Measurements from ENCODE around the gene RPS15. TPM values are rescaled to one million over a fixed set of nuclear protein-coding genes. Genes with fewer than 3 reads are reported as not detected.

Gene RPS15
- polyA plus RNA-seq, 1 donor (not counting 4 experiments of a cell fraction or from before 2014, with no cell fraction given) = 795 TPM

DNA sequence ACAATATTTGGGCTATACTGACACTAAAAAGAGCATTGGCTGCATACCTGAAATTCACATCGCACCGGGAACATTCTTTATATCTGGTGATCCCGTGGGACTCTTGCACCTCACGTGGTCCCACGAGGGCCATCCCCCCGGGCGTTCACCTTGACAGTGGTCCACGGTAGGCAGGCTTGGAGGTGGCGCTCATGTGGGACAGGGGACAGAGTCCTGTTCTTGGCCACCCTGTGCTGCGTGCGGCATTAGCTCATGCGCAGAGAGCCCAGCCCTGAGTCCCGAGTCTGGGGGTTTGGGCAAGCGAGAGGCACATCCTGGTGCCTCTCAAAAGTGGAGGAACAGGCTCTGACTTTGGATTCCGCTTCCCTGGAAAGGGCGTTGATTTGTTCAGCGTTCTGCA is 44.4 kb upstream of the RPS15 start:
- DNase-seq (ENCODE audit: low read depth, low spot score) = no peak
- Histone ChIP-seq H3K9me3 (ENCODE audit: control insufficient read depth, low read depth, low read length) (no peaks in the 10 kb centered on the region), H3K4me2 (ENCODE audit: control insufficient read depth, extremely low read depth, insufficient read depth, low read depth, low read length) (no peak overlapping the region), H3K79me2 (ENCODE audit: control insufficient read depth, insufficient read depth, low read length) (no peaks in the 10 kb centered on the region), H3K9ac (ENCODE audit: control insufficient read depth, extremely low read depth, insufficient read depth, low read length) (no peak overlapping the region), H3K9me1 (ENCODE audit: control insufficient read depth, extremely low read depth, insufficient read depth, low read length) (no peaks in the 10 kb centered on the region), H3K27ac (ENCODE audit: control insufficient read depth, insufficient read depth, low read length) (no peak overlapping the region), H2AFZ (ENCODE audit: control insufficient read depth, low read length) (no peak overlapping the region), H4K20me1 (ENCODE audit: control insufficient read depth, extremely low read depth, insufficient read depth, low read length) (no peaks in the 10 kb centered on the region), H3K4me1 (ENCODE audit: control insufficient read depth, extremely low read depth, insufficient read depth, low read length) (peaks cover 14% of the 10 kb centered on the region), H3K4me3 (ENCODE audit: control insufficient read depth in 2 of 3, extremely low read depth in 1 of 3, insufficient read depth in 2 of 3, low read depth in 1 of 3, low read length in 3 of 3) (no peak overlapping the region), H3K36me3 (ENCODE audit: control insufficient read depth in 2 of 2, extremely low read depth in 1 of 2, insufficient read depth in 2 of 2, low read length in 2 of 2) (peaks cover 8 to 9% of the 10 kb centered on the region in 2 experiments), H3K27me3 (ENCODE audit: control insufficient read depth, extremely low read depth, insufficient read depth, low read length) (peaks cover 16% of the 10 kb centered on the region)
- no peak for TF ChIP-seq EZH2 (IDR thresholded peaks at IDR 0.05; ENCODE audit: low read length)
- TF ChIP-seq, protein P1, sequence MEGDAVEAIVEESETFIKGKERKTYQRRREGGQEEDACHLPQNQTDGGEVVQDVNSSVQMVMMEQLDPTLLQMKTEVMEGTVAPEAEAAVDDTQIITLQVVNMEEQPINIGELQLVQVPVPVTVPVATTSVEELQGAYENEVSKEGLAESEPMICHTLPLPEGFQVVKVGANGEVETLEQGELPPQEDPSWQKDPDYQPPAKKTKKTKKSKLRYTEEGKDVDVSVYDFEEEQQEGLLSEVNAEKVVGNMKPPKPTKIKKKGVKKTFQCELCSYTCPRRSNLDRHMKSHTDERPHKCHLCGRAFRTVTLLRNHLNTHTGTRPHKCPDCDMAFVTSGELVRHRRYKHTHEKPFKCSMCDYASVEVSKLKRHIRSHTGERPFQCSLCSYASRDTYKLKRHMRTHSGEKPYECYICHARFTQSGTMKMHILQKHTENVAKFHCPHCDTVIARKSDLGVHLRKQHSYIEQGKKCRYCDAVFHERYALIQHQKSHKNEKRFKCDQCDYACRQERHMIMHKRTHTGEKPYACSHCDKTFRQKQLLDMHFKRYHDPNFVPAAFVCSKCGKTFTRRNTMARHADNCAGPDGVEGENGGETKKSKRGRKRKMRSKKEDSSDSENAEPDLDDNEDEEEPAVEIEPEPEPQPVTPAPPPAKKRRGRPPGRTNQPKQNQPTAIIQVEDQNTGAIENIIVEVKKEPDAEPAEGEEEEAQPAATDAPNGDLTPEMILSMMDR (optimal IDR thresholded peaks at IDR 0.05 in 1 of 3, IDR thresholded peaks at IDR 0.05 in 1 of 3, conservative IDR thresholded peaks at IDR 0.05 in 1 of 3; ENCODE audit: extremely low read depth in 1 of 3, insufficient read depth in 2 of 3, low read length in 3 of 3) = no peak
- dilution Hi-C loops (cut with MboI; ENCODE audit: extremely low pct_ligation_motif_present, low sequenced_read_pairs) = no loop called here
- no peak for FAIRE-seq

DNA sequence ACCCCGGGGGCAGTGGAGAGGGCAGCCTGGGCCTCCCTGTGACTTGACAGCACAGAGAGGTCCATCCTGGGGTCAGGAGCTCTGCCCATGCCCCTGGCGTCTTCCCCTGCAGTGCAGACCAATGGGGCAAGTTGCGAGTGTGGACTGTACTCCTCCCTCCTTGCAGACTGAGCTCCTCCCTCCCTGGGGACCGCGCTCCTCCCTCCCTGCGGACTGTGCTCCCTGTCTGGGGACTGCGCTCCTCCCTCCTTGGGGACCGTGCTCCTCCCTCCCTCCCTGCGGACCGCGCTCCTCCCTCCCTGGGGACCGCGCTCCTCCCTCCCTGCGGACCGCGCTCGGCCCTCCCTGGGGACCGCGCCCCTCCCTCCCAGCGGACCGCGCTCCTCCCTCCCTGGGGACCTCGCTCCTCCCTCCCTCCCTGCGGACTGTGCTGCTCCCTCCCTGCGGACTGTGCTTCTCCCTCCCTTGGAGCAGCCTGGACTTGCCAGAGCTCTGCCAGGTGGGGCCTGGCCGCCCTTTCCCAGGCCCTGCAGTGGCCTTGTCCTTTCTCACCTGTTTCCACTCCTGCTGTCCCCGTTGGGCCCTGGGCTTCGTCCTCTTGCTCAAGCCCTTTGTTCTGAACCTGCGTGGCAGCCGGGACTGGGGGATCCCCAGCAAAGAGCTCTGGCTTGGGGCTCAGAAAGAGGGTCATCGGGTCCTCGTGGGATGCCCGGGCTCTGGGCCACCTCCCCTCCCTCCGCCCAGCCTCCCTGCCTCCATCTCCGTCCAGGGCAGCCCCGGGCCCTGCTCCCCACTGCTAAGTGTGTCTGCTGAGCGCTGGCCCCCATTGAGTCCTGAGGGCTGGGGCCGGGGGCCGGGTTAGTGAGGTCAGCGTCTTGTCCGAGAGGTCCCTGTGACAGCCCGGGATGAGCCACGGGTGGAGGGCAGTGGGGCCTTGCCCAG is 43.7 kb upstream of the RPS15 start:
- H3K9ac ChIP-seq (ENCODE audit: control insufficient read depth, extremely low read depth, insufficient read depth, low read length) = no peak overlapping the region
- FAIRE-seq (peak; percentile 26), DNase-seq (ENCODE audit: low read depth, low spot score) (no peak)
- peak overlapping the region; percentile 51 for H3K4me2 ChIP-seq (ENCODE audit: control insufficient read depth, extremely low read depth, insufficient read depth, low read depth, low read length)
- no peak overlapping the region for H3K27ac ChIP-seq (ENCODE audit: control insufficient read depth, insufficient read depth, low read length)
- no peak overlapping the region for H2AFZ ChIP-seq (ENCODE audit: control insufficient read depth, low read length)
- no peaks in the 10 kb centered on the region for H3K9me1 ChIP-seq (ENCODE audit: control insufficient read depth, extremely low read depth, insufficient read depth, low read length)
- peaks cover 3 to 5% of the 10 kb centered on the region in 2 experiments for H3K36me3 ChIP-seq (ENCODE audit: control insufficient read depth in 2 of 2, extremely low read depth in 1 of 2, insufficient read depth in 2 of 2, low read length in 2 of 2)
- H3K27me3 ChIP-seq (ENCODE audit: control insufficient read depth, extremely low read depth, insufficient read depth, low read length) = peaks cover 18% of the 10 kb centered on the region
- no peaks in the 10 kb centered on the region for H3K9me3 ChIP-seq (ENCODE audit: control insufficient read depth, low read depth, low read length)
- H3K4me3 ChIP-seq (ENCODE audit: control insufficient read depth in 2 of 3, extremely low read depth in 1 of 3, insufficient read depth in 2 of 3, low read depth in 1 of 3, low read length in 3 of 3) = no peak overlapping the region
- H3K4me1 ChIP-seq (ENCODE audit: control insufficient read depth, extremely low read depth, insufficient read depth, low read length) = peaks cover 14% of the 10 kb centered on the region
- TF ChIP-seq EZH2 (IDR thresholded peaks at IDR 0.05; ENCODE audit: low read length) = no peak
- TF ChIP-seq, protein P1 (optimal IDR thresholded peaks at IDR 0.05 in 1 of 3, IDR thresholded peaks at IDR 0.05 in 1 of 3, conservative IDR thresholded peaks at IDR 0.05 in 1 of 3; ENCODE audit: extremely low read depth in 1 of 3, insufficient read depth in 2 of 3, low read length in 3 of 3) = no peak
- dilution Hi-C loops (cut with MboI; ENCODE audit: extremely low pct_ligation_motif_present, low sequenced_read_pairs) = no loop called here
- no peaks in the 10 kb centered on the region for H4K20me1 ChIP-seq (ENCODE audit: control insufficient read depth, extremely low read depth, insufficient read depth, low read length)
- H3K79me2 ChIP-seq (ENCODE audit: control insufficient read depth, insufficient read depth, low read length) = no peaks in the 10 kb centered on the region

Measured in keratinocyte (primary cell).